Measurements from ENCODE around the gene PWWP2B.

- TF ChIP-seq POLR2A (IDR thresholded peaks at IDR 0.05) (no peak), CTCF (IDR thresholded peaks at IDR 0.05) (no peak)
Measured at GRCh38 chr10:132350946-132351345, 46.1 kb upstream of the PWWP2B start.
